ENCODE data around the gene PRKCB. TPM values are rescaled to one million over a fixed set of nuclear protein-coding genes. Genes with fewer than 3 reads are reported as not detected.

The PRKCB gene
- total RNA-seq, 3 donors from 2014 or later: 1.3 to 5.3 (median 4.7) TPM

GRCh38 chr16:24119807-24120206, 284.0 kb downstream of the PRKCB start:
- Histone ChIP-seq H3K4me3 (no peak overlapping the region), H3K27me3 (peaks cover 0 to 7% of the 10 kb centered on the region in 2 donors), H3K4me1 (no peaks in the 10 kb centered on the region), H3K36me3 (no peaks in the 10 kb centered on the region), H3K9me3 (no peaks in the 10 kb centered on the region), H3K27ac (no peak overlapping the region)
- intact Hi-C loops (cut with DNase I; ENCODE audit: low total_unique reads): no loop called here
- TF ChIP-seq CTCF (IDR thresholded peaks at IDR 0.05) (no peak), POLR2A (IDR thresholded peaks at IDR 0.05) (no peak), POLR2AphosphoS5 (IDR thresholded peaks at IDR 0.05) (no peak)
- DNase-seq (ENCODE audit: low spot score in 2 of 2): no peak

DNA sequence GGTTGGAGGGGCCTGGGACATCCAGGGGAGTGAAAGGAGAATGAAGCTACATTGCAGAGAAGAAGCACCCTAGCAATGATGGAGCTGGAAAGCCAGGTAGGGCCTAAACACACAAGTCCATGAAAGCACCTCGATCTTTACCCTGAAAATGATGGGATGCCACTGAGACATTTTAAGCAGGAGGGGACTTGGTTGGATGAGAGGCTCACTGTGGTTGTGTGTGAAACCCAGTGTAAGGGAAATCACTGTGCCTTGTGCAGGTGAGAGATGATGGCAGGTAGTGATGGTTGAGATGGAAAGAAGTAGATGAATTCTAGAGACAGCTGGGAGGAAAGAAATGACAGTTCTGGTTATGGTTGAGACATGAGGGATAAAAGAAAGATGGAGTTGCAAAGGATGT, 287.5 kb downstream of the PRKCB start:
- intact Hi-C loops (cut with DNase I; ENCODE audit: low total_unique reads): no loop called here

GRCh38 chr16:24124291-24124690, 288.5 kb downstream of the PRKCB start:
- TF ChIP-seq POLR2A (IDR thresholded peaks at IDR 0.05): no peak
- TF ChIP-seq POLR2AphosphoS5 (IDR thresholded peaks at IDR 0.05): no peak
- TF ChIP-seq CTCF (IDR thresholded peaks at IDR 0.05): no peak
- Histone ChIP-seq H3K27me3 (no peaks in the 10 kb centered on the region), H3K27ac (no peak overlapping the region), H3K9me3 (no peaks in the 10 kb centered on the region), H3K4me1 (no peaks in the 10 kb centered on the region), H3K4me3 (no peak overlapping the region), H3K36me3 (no peaks in the 10 kb centered on the region)
- no peak for DNase-seq (ENCODE audit: low spot score in 2 of 2)
- intact Hi-C loops (cut with DNase I; ENCODE audit: low total_unique reads): no loop called here

More for the DNA sequence above, 287.5 kb downstream of the PRKCB start:
- no peaks in the 10 kb centered on the region for H3K27me3 ChIP-seq
- H3K36me3 ChIP-seq: no peaks in the 10 kb centered on the region
- no peaks in the 10 kb centered on the region for H3K4me1 ChIP-seq
- no peak for TF ChIP-seq POLR2A (IDR thresholded peaks at IDR 0.05)
- DNase-seq (ENCODE audit: low spot score in 2 of 2): no peak
- no peak overlapping the region for H3K4me3 ChIP-seq
- H3K9me3 ChIP-seq: no peaks in the 10 kb centered on the region
- no peak overlapping the region for H3K27ac ChIP-seq

GRCh38 chr16:24125214-24125613, 289.4 kb downstream of the PRKCB start:
- H3K36me3 ChIP-seq: no peaks in the 10 kb centered on the region
- no peak overlapping the region for H3K4me3 ChIP-seq
- intact Hi-C loops (cut with DNase I; ENCODE audit: low total_unique reads): no loop called here
- no peak overlapping the region for H3K27ac ChIP-seq
- H3K9me3 ChIP-seq: no peaks in the 10 kb centered on the region
- TF ChIP-seq POLR2AphosphoS5 (IDR thresholded peaks at IDR 0.05) (no peak), CTCF (IDR thresholded peaks at IDR 0.05) (no peak), POLR2A (IDR thresholded peaks at IDR 0.05) (no peak)
- no peaks in the 10 kb centered on the region for H3K27me3 ChIP-seq
- DNase-seq (ENCODE audit: low spot score in 2 of 2): no peak
- H3K4me1 ChIP-seq: no peaks in the 10 kb centered on the region

- Histone ChIP-seq H3K27ac (no peak overlapping the region), H3K27me3 (no peaks in the 10 kb centered on the region), H3K9me3 (no peaks in the 10 kb centered on the region), H3K4me3 (no peak overlapping the region), H3K36me3 (no peaks in the 10 kb centered on the region), H3K4me1 (no peaks in the 10 kb centered on the region)
- DNase-seq (ENCODE audit: low spot score in 2 of 2): no peak
- intact Hi-C loops (cut with DNase I; ENCODE audit: low total_unique reads): no loop called here
- TF ChIP-seq POLR2AphosphoS5 (IDR thresholded peaks at IDR 0.05) (no peak), POLR2A (IDR thresholded peaks at IDR 0.05) (no peak), CTCF (IDR thresholded peaks at IDR 0.05) (no peak)
Observed at GRCh38 chr16:24129412-24129918, 293.7 kb downstream of the PRKCB start.
